Gastroesophageal sphincter (tissue), 4 donors: ENCODE measurements around the gene SYT15. TPM values are rescaled to one million over a fixed set of nuclear protein-coding genes. Genes with fewer than 3 reads are reported as not detected.
A peak's percentile ranks its signal among the peaks of the same experiment; 100 is the strongest.

Experiments used
- ATAC-seq: fragments of 150-250 bp; one replicate; pipeline ENCODE4 v1.9.1; 2016; ENCODE audit warnings: mild to moderate bottlenecking, moderate library complexity
- H3K27ac ChIP-seq, 4 donors: fragments of 200-600 bp; sonication (generic) in 3 of 4; 1 replicate in 3 of 4; 2 replicates in 1 of 4; pipeline ENCODE4 v1.5.1; 2016 to 2019
- H3K27me3 ChIP-seq: fragments of 200-600 bp; sonication (generic); one replicate; pipeline ENCODE4 v1.5.1; 2019
- H3K36me3 ChIP-seq, 2 donors: fragments of 200-600 bp; sonication (generic); one replicate each; pipeline ENCODE4 v1.5.1; 2019; ENCODE audit warnings: control low read depth in 1 of 2
- H3K4me1 ChIP-seq, 3 donors: fragments of 200-600 bp; sonication (generic); 1 replicate in 2 of 3; 2 replicates in 1 of 3; pipeline ENCODE4 v1.5.1; 2016 to 2019; ENCODE audit warnings: control low read depth in 2 of 3
- H3K4me3 ChIP-seq, 2 donors: fragments of 200-600 bp; sonication (generic); one replicate each; pipeline ENCODE4 v1.5.1; 2019; ENCODE audit warnings: mild to moderate bottlenecking in 1 of 2, moderate library complexity in 1 of 2
- H3K9me3 ChIP-seq, 3 donors: fragments of 200-600 bp; sonication (generic); one replicate each; pipeline ENCODE4 v1.5.1; 2017 to 2019; ENCODE audit warnings: control low read depth in 2 of 3
- CTCF ChIP-seq, 4 experiments: fragments of 200-600 bp in 2 of 4; fragments of 450-650 bp in 2 of 4; sonication (generic) in 1 of 4; IDR thresholded peaks; one replicate each; pipeline ENCODE4 v1.5.1; 2017 to 2019; ENCODE audit warnings: antibody characterized with exemption in 4 of 4, mild to moderate bottlenecking in 2 of 4, moderate library complexity in 2 of 4
- EP300 ChIP-seq: sonication (generic); formaldehyde crosslinking; IDR thresholded peaks from one replicate; pipeline ENCODE4 v1.6.1; 2017; ENCODE audit warnings: antibody characterized with exemption, mild to moderate bottlenecking
- POLR2A ChIP-seq, 2 donors: fragments of 450-650 bp; IDR thresholded peaks; one replicate each; pipeline ENCODE4 v1.6.1; 2017; ENCODE audit warnings: antibody characterized with exemption in 2 of 2, mild to moderate bottlenecking in 2 of 2, moderate library complexity in 1 of 2
- POLR2AphosphoS5 ChIP-seq: sonication (generic); formaldehyde crosslinking; IDR thresholded peaks from one replicate; pipeline ENCODE4 v1.6.1; 2017; ENCODE audit warnings: antibody characterized with exemption
- WGBS, 2 donors: methylation state at CpG; one replicate each; pipeline ENCODE4 v1.1.5; 2018; ENCODE audit warnings: low coverage in 1 of 2; 5-methylcytosine and 5-hydroxymethylcytosine counted together
- total RNA-seq, 4 donors: library from RNA; depleted of rRNA; stranded (reverse); fragments of >200 nt; gene quantifications; one replicate each; pipeline ENCODE4 v1.1.0, GENCODE V29; 2016

SYT15 gene
- total RNA-seq, 4 donors from 2014 or later: 1.9 to 11.2 (median 7.4) TPM

GRCh38 chr10:46554166-46554781 is 24.7 kb upstream of the SYT15 start:
- Histone ChIP-seq H3K4me3 (no peak overlapping the region), H3K27me3 (peaks cover 79% of the 10 kb centered on the region), H3K4me1 (peaks cover 0 to 15% (median 10%) of the 10 kb centered on the region in 3 donors), H3K36me3 (no peaks in the 10 kb centered on the region), H3K9me3 (no peaks in the 10 kb centered on the region), H3K27ac (no peak overlapping the region)
- no peak for ATAC-seq
- TF ChIP-seq CTCF (IDR thresholded peaks at IDR 0.05) (no peak), EP300 (no peak), POLR2A (IDR thresholded peaks at IDR 0.05) (no peak), POLR2AphosphoS5 (no peak)
- 90% methylated on average over 7 of the region's 7 CpGs for WGBS, 2 donors

GRCh38 chr10:46555366-46555712 is 23.6 kb upstream of the SYT15 start:
- WGBS, 2 donors: 65 to 88% methylated on average over 3 to 4 of the region's 4 CpGs
- H3K27me3 ChIP-seq: peaks cover 85% of the 10 kb centered on the region
- ATAC-seq: no peak
- no peak overlapping the region for H3K4me3 ChIP-seq
- no peak for TF ChIP-seq EP300
- no peak for TF ChIP-seq POLR2A (IDR thresholded peaks at IDR 0.05)
- no peak for TF ChIP-seq POLR2AphosphoS5
- no peak for TF ChIP-seq CTCF (IDR thresholded peaks at IDR 0.05)
- no peaks in the 10 kb centered on the region for H3K9me3 ChIP-seq
- H3K27ac ChIP-seq: no peak overlapping the region
- H3K4me1 ChIP-seq: peaks cover 0 to 15% (median 10%) of the 10 kb centered on the region in 3 donors
- H3K36me3 ChIP-seq: no peaks in the 10 kb centered on the region

- TF ChIP-seq POLR2A (IDR thresholded peaks at IDR 0.05) (no peak), CTCF (IDR thresholded peaks at IDR 0.05) (no peak), POLR2AphosphoS5 (no peak), EP300 (no peak)
- no peaks in the 10 kb centered on the region for H3K9me3 ChIP-seq
- no peak overlapping the region for H3K27ac ChIP-seq
- H3K36me3 ChIP-seq: no peaks in the 10 kb centered on the region
- peaks cover 90% of the 10 kb centered on the region for H3K27me3 ChIP-seq
- ATAC-seq: no peak
- WGBS, 2 donors: 16 to 21% methylated on average over 16 to 34 of the region's 47 CpGs
- H3K4me3 ChIP-seq: peak overlapping the region; percentile 0 to 57
- H3K4me1 ChIP-seq: peaks cover 0 to 15% (median 10%) of the 10 kb centered on the region in 3 donors
These were observed 23.0 kb upstream of the SYT15 start for GRCh38 chr10:46555713-46556514.

GRCh38 chr10:46556515-46557318 is 22.2 kb upstream of the SYT15 start, which contains the start of gene GPRIN2:
Gene GPRIN2, minus strand, starts transcription at chr10:46556658. Its CDS starts 5,922 bp downstream, at chr10:46550736.
- no peak for ATAC-seq
- WGBS, 2 donors: 7 to 10% methylated on average over 25 to 28 of the region's 74 CpGs
- H3K27me3 ChIP-seq: peaks cover 91% of the 10 kb centered on the region
- peak within 1 kb of the TSS; percentile 0 to 57 for H3K4me3 ChIP-seq
- TF ChIP-seq POLR2AphosphoS5: no peak
- no peak for TF ChIP-seq POLR2A (IDR thresholded peaks at IDR 0.05)
- TF ChIP-seq CTCF (IDR thresholded peaks at IDR 0.05): no peak
- no peak for TF ChIP-seq EP300
- no peaks in the 10 kb centered on the region for H3K36me3 ChIP-seq
- H3K4me1 ChIP-seq: peaks cover 0 to 15% (median 10%) of the 10 kb centered on the region in 3 donors
- no peaks in the 10 kb centered on the region for H3K9me3 ChIP-seq
- no peak within 1 kb of the TSS for H3K27ac ChIP-seq
